ENCODE data around the gene TRIM42. TPM values are rescaled to one million over a fixed set of nuclear protein-coding genes. Genes with fewer than 3 reads are reported as not detected.
A peak's percentile ranks its signal among the peaks of the same experiment; 100 is the strongest.

Gene TRIM42
- polyA plus RNA-seq, 6 donors from 2014 or later = not detected

GRCh38 chr3:140695361-140696061 lies 17.6 kb downstream of the TRIM42 start:
- H3K27ac Mint-ChIP-seq = peak overlapping the region in 1 of 6 donors; percentile 12
- H3K36me3 Mint-ChIP-seq = no peaks in the 10 kb centered on the region
- H3K4me3 Mint-ChIP-seq = no peak overlapping the region
- ATAC-seq (ENCODE audit: low read depth in 2 of 2) = no peak
- peaks cover 0 to 13% (median 7%) of the 10 kb centered on the region in 3 donors for H3K27me3 Mint-ChIP-seq
- DNase-seq = no peak
- no peaks in the 10 kb centered on the region for H3K9me3 Mint-ChIP-seq
- H3K4me1 Mint-ChIP-seq = no peaks in the 10 kb centered on the region

DNA sequence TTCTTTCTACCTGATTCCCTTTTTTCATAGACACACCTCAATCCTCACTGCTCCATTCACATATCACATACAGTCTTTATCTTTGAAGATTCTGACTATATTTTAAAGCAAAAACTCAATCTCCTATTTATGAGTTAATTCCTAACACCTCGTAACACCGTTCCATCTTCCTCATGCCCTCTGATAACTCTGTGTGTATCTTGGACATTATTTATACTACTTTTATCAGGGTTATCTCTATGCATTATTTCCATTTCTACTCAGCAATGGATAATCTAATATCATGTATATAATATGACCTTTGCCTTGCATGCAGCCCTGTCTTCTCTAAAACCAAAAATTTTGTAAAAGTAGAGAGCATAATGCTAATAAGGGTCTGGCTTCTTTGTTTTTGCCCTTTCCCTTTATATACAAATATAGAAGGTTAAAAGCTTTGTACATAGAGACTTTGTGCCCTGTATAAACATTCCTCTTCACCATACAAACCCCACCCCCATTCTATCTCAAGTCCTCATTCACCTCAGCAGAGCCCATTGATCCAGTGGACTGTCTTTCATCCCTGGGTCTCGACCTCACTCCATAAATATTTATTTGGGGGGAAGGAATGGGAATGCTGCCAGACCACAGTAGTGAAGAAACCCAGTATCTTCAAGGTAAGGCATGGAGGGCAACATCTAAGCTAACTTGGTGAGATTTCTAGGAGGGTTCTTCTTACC lies 21.8 kb downstream of the TRIM42 start:
- Mint-ChIP-seq H3K27me3 (peaks cover 0 to 32% (median 7%) of the 10 kb centered on the region in 3 donors), H3K4me1 (no peaks in the 10 kb centered on the region), H3K27ac (peak overlapping the region in 1 of 6 donors; percentile 49), H3K9me3 (peaks cover 0 to under 1% (median 0%) of the 10 kb centered on the region in 7 donors), H3K4me3 (no peak overlapping the region), H3K36me3 (no peaks in the 10 kb centered on the region)
- DNase-seq = no peak
- no peak for ATAC-seq (ENCODE audit: low read depth in 2 of 2)

- Mint-ChIP-seq H3K9me3 (peaks cover 0 to 11% (median 3%) of the 10 kb centered on the region in 7 donors), H3K36me3 (no peaks in the 10 kb centered on the region), H3K4me1 (no peaks in the 10 kb centered on the region), H3K27me3 (peaks cover 0 to 32% (median 7%) of the 10 kb centered on the region in 3 donors), H3K27ac (no peak overlapping the region), H3K4me3 (no peak overlapping the region)
- DNase-seq (no peak), ATAC-seq (ENCODE audit: low read depth in 2 of 2) (no peak)
These were observed 24.4 kb downstream of the TRIM42 start for GRCh38 chr3:140702281-140702680.

DNA sequence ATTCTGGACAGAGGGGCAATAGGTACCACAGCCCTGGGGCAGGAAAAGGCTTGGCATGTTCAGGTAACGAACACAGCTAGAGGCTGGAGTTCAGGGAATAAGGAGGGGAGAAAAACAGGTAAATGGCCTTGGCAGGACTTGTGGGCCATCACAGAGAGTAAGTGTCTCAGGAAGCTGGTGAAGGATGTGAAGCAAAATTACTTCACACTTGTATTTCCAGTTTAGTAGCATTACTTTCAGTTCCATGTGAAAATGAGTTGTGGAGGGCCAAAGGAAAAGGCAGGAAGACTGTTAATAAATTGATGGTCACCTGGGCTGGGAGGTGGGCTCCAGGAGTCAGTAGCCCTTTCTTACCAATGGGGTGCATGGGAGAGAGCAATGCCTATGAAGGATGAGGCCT lies 25.6 kb downstream of the TRIM42 start:
- Mint-ChIP-seq H3K27ac (no peak overlapping the region), H3K4me3 (peak overlapping the region in 1 of 8 donors; percentile 53), H3K9me3 (peaks cover 0 to 11% (median 3%) of the 10 kb centered on the region in 7 donors), H3K4me1 (no peaks in the 10 kb centered on the region), H3K27me3 (peaks cover 5 to 37% (median 11%) of the 10 kb centered on the region in 3 donors), H3K36me3 (no peaks in the 10 kb centered on the region)
- ATAC-seq (ENCODE audit: low read depth in 2 of 2) = no peak
- DNase-seq = no peak

DNA sequence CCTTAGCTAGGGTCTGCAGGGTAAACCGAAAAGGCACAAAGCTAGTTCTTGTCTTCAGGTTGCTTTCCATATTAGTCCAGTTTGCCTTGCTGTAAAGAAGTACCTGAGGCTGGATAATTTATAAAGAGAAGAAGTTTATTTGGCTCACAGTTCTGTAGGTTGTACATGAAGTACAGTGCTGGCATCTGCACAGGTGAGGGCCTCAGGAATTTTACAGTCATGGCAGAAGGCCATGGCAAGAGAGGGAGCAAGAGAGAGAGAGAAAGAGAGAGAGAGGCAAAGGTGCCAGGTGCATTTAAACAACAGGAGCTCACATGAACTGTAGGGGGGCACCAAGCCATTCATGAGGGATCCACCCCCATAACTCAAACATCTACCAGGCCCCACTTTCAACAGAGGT lies 26.9 kb downstream of the TRIM42 start:
- Mint-ChIP-seq H3K9me3 (peaks cover 0 to 11% (median 3%) of the 10 kb centered on the region in 7 donors), H3K36me3 (no peaks in the 10 kb centered on the region), H3K27ac (no peak overlapping the region), H3K4me3 (no peak overlapping the region), H3K27me3 (peaks cover 6 to 41% (median 9%) of the 10 kb centered on the region in 3 donors), H3K4me1 (no peaks in the 10 kb centered on the region)
- ATAC-seq (ENCODE audit: low read depth in 2 of 2) (no peak), DNase-seq (no peak)

DNA sequence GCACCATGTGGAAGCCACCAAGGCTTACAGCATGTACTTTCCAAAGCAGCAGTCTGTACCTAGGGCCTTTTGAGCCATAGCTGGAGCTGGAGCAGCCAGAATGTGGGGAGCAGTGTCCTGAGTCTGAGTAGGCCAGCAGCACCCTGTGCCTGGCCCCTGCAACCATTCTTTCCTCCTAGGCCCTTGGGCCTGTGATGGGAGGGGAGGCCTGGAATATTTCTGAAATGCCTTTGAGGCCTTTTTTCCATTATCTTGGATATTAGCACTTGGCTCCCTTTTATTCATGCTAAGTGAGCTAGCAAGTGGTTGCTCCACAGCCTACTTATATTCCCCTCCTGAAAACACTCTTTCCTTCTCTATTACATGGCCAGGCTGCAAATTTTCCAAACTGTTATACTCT lies 28.1 kb downstream of the TRIM42 start:
- Mint-ChIP-seq H3K9me3 (peaks cover 0 to 11% (median 3%) of the 10 kb centered on the region in 7 donors), H3K36me3 (no peaks in the 10 kb centered on the region), H3K4me3 (no peak overlapping the region), H3K27me3 (peaks cover 6 to 35% (median 9%) of the 10 kb centered on the region in 3 donors), H3K27ac (peak overlapping the region in 1 of 6 donors; percentile 18), H3K4me1 (no peaks in the 10 kb centered on the region)
- ATAC-seq (ENCODE audit: low read depth in 2 of 2) (no peak), DNase-seq (no peak)

DNA sequence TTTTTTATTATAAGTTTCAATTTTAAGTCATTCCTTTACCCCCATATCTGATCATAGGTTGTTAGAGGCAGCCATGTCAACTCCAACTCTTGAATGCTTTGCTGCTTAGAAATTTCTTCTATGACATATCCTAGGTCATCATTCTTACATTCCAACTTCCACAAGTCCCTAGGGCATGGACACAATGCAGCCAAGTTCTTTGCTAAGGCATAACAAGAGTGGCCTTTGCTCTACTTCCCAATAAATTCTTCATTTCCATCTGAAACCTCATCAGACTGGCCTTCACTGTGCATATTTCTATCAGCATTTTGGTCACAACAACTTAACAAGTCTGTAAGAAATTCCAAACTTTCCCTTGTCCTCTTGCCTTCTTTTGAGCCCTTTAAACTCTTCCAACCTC lies 28.5 kb downstream of the TRIM42 start:
- H3K4me3 Mint-ChIP-seq = no peak overlapping the region
- H3K9me3 Mint-ChIP-seq = peaks cover 0 to 11% (median 3%) of the 10 kb centered on the region in 7 donors
- H3K36me3 Mint-ChIP-seq = no peaks in the 10 kb centered on the region
- no peaks in the 10 kb centered on the region for H3K4me1 Mint-ChIP-seq
- ATAC-seq (ENCODE audit: low read depth in 2 of 2) = no peak
- peaks cover 6 to 35% (median 9%) of the 10 kb centered on the region in 3 donors for H3K27me3 Mint-ChIP-seq
- no peak for DNase-seq
- peak overlapping the region in 2 of 6 donors; percentile 16 to 18 for H3K27ac Mint-ChIP-seq

GRCh38 chr3:140708815-140709214 lies 31.0 kb downstream of the TRIM42 start:
- H3K4me1 Mint-ChIP-seq = no peaks in the 10 kb centered on the region
- H3K36me3 Mint-ChIP-seq = no peaks in the 10 kb centered on the region
- H3K4me3 Mint-ChIP-seq = no peak overlapping the region
- peaks cover 0 to 11% (median 3%) of the 10 kb centered on the region in 7 donors for H3K9me3 Mint-ChIP-seq
- ATAC-seq (ENCODE audit: low read depth in 2 of 2) (no peak), DNase-seq (no peak)
- H3K27me3 Mint-ChIP-seq = peaks cover 5 to 16% (median 11%) of the 10 kb centered on the region in 3 donors
- H3K27ac Mint-ChIP-seq = no peak overlapping the region

DNA sequence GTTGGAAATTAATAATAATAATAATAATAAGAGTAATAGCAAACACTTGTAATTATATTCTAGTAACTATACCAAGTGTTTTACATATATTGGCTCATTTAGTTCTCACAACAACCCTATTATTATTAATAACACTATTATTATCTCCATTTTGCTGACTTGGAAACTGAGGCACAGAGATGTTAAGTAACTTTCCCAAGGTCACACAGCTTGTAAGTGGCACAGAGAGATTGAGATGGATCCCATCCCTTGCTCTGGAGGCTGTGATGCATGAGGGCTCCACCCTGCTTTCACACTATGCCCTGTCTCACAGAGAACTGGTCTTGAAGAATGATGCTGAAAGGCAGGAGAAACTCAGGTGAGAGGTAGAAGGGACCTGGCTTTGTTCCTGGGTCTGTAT lies 31.9 kb downstream of the TRIM42 start:
- DNase-seq (no peak), ATAC-seq (ENCODE audit: low read depth in 2 of 2) (no peak)
- Mint-ChIP-seq H3K4me1 (no peaks in the 10 kb centered on the region), H3K27ac (no peak overlapping the region), H3K27me3 (peaks cover 5 to 16% (median 11%) of the 10 kb centered on the region in 3 donors), H3K36me3 (no peaks in the 10 kb centered on the region), H3K4me3 (no peak overlapping the region), H3K9me3 (peaks cover 0 to 10% (median 3%) of the 10 kb centered on the region in 7 donors)

DNA sequence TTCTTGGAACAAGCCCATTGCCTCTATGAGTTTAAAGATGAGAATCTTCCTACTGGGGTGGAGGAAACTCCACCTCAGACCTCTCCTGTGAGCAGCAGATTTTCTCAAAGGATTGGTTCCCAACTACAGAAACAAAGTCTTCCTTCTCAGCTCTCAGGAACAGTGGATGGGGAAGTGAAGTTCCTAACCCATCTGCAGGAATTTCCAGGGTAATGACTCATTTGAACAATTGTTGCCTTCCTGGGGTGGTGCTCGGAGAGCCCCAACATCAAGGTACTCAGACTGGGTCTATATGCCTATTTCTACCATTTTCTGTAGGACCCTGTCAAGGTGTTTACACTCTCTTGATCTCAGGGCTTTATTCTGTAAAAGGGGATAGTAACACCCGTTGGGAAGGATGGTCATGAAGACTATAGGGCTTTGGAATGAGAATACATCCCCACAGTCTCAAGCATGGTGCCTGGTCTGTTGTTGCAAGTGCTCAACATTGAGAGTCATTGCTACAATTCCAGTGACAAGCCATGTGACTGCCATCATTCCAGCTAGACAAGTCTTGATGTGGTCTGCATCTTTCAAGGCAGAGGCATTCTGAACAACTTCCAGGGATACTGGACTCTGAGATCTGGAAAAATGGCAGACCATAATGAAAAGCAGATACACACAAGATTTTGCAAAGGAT lies 33.0 kb downstream of the TRIM42 start:
- no peak overlapping the region for H3K4me3 Mint-ChIP-seq
- no peaks in the 10 kb centered on the region for H3K36me3 Mint-ChIP-seq
- peaks cover 0 to 5% (median 3%) of the 10 kb centered on the region in 7 donors for H3K9me3 Mint-ChIP-seq
- no peak for ATAC-seq (ENCODE audit: low read depth in 2 of 2)
- H3K27me3 Mint-ChIP-seq = peaks cover 5 to 16% (median 11%) of the 10 kb centered on the region in 3 donors
- no peak for DNase-seq
- no peak overlapping the region for H3K27ac Mint-ChIP-seq
- no peaks in the 10 kb centered on the region for H3K4me1 Mint-ChIP-seq

DNA sequence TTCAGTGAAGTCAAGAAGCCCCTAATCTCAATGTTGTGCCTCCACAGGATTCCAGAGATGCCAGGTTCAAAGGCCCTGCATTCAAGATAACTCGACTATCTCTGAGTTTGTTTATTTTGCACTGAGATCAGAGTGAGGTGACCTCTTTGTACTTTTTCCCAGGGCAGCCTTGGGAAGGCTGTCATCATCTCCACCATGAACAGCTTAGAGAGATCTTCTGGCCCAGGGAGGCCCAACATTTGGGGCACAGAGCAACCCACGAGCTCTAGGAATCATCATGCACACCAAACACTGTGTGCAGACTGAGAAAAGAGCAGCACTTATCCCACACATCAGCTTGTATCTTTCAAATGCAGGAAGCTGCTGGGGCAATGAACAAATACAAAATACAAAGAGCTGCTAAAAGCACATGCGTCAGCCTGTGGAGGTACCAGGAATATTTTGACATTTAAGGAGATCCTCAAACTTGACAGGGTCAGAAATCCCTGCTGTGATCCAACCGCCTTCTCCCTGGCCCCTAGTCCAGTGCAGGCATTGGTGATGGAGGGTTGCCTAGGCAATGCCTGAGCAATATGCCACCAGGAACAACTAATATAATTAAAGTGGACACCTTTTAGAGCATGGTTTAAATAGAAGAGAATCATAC lies 33.6 kb downstream of the TRIM42 start:
- DNase-seq (no peak), ATAC-seq (ENCODE audit: low read depth in 2 of 2) (no peak)
- peaks cover 0 to 4% (median 0%) of the 10 kb centered on the region in 7 donors for H3K9me3 Mint-ChIP-seq
- no peak overlapping the region for H3K4me3 Mint-ChIP-seq
- H3K36me3 Mint-ChIP-seq = no peaks in the 10 kb centered on the region
- H3K27ac Mint-ChIP-seq = no peak overlapping the region
- peaks cover 0 to 2% (median 0%) of the 10 kb centered on the region in 3 donors for H3K4me1 Mint-ChIP-seq
- peaks cover 5 to 16% (median 11%) of the 10 kb centered on the region in 3 donors for H3K27me3 Mint-ChIP-seq

GRCh38 chr3:140712301-140712700 lies 34.4 kb downstream of the TRIM42 start:
- H3K36me3 Mint-ChIP-seq = no peaks in the 10 kb centered on the region
- no peak overlapping the region for H3K27ac Mint-ChIP-seq
- peaks cover 0 to 2% (median 0%) of the 10 kb centered on the region in 3 donors for H3K4me1 Mint-ChIP-seq
- no peak for DNase-seq
- no peak for ATAC-seq (ENCODE audit: low read depth in 2 of 2)
- peaks cover 5 to 16% (median 11%) of the 10 kb centered on the region in 3 donors for H3K27me3 Mint-ChIP-seq
- H3K4me3 Mint-ChIP-seq = no peak overlapping the region
- H3K9me3 Mint-ChIP-seq = peaks cover 0 to 3% (median 0%) of the 10 kb centered on the region in 7 donors

GRCh38 chr3:140715035-140715434 lies 37.2 kb downstream of the TRIM42 start:
- H3K27ac Mint-ChIP-seq = no peak overlapping the region
- no peaks in the 10 kb centered on the region for H3K36me3 Mint-ChIP-seq
- peaks cover 0 to 5% (median 0%) of the 10 kb centered on the region in 3 donors for H3K27me3 Mint-ChIP-seq
- H3K9me3 Mint-ChIP-seq = peaks cover 0 to 3% (median 0%) of the 10 kb centered on the region in 7 donors
- DNase-seq (no peak), ATAC-seq (ENCODE audit: low read depth in 2 of 2) (no peak)
- H3K4me3 Mint-ChIP-seq = no peak overlapping the region
- peaks cover 0 to 2% (median 0%) of the 10 kb centered on the region in 3 donors for H3K4me1 Mint-ChIP-seq
